Measurements from ENCODE around the gene IRF1.

Gene IRF1

DNA sequence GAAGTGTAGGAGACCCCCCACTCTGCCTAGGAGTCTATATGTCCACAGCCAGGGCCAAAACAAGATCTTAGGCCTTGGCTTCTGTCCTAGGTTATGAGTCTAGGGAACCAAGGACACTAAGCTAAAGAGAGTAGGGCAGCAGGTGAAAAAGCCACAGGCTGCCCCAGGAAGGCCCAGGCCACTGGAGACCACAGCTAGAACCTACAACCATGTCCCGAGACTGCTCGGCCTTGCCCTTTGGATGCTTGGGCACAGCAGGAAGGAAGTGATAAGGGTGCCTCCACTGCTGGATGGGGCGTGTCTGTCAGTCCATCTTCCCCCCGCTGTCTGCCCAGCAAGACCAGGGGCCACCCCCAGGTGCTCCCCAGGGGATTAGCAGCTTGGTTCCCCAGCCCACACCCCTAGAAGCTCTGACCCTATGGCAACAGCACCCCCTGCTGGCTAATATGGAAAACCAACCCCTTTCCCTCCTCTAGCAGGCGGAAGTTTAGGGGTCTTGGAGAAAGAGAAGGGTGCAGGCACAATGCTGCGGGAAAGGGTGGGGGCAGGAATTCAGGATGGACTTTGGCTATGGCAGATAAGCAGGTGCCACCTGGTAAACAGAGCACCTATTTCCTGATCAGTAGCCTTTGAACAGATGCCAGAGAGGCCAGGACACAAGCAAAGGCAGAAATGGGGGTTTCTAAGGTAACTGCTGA lies 10.5 kb upstream of the IRF1 start:
- DNase-seq, result peak; percentile 35 to 63

DNA sequence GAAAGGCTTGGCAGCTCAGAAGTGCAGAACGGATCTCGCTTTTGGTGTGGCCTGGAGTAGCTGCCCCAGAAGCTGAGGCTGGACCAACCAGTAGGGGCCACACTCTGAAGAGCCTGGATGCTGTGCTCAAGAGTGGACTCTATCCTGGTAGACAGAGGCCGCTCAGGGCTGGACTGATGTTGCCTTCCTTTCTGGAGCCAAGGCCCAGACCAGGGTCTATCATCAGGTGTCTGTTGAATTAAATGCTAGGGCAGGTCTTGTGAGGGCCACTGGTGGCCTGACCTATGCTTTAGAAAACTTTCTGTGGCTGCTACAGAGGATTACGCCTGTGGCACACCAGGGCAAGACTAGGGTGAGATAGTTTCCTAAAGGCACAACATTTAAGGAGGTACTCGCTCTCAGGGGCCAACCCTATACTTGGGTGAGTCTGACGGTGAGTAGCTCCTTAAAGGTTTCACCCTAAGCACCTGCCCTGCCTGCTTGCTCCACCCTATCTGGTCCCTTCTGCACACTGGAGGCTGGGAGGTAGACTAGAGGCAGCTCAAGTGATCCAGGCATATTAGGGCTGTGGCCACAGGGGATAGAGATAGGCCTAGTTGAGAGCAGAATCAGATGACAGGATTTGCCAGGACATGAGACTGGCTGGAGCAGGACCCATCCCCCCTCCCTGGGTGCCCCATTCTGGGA lies 9.8 kb upstream of the IRF1 start:
- no peak for DNase-seq

DNA sequence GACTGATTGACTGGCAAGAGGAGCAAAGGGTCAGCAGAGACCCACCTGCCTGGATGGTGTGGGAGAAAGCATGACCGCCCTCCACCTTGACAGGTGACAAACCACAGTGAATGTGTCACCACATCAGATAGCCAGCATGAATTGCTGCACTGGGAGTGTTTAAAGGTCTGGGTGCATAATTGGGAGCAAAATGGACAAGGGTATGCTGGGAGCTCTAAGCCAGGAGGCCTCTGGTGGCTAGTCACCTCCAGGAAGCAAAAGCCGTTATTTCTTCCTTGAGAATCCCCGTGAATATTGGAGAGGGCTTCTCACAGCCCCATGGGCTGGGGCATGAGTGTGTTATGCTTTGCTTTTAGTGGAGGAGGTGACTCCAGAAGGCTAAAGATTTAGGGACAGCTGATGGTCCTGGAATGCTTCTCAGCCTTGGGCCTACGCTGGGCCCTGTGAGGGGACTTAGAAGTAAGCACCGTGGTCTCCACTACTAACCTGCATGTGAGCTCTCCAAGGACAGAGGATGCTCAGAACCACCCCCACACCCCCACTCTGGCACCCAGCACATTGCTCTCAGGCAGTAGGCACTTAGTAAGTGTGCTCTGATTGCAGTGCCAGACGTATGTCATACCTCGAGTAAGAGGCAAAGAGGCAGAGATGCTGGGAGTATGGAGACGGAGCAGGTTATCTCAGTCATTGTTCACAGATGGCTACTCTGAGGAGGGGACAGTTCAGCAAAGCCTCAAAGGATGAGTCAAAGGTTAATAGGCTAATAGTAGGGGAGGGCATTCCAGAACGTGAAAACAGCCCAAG lies 9.1 kb upstream of the IRF1 start:
- DNase-seq, result no peak

DNA sequence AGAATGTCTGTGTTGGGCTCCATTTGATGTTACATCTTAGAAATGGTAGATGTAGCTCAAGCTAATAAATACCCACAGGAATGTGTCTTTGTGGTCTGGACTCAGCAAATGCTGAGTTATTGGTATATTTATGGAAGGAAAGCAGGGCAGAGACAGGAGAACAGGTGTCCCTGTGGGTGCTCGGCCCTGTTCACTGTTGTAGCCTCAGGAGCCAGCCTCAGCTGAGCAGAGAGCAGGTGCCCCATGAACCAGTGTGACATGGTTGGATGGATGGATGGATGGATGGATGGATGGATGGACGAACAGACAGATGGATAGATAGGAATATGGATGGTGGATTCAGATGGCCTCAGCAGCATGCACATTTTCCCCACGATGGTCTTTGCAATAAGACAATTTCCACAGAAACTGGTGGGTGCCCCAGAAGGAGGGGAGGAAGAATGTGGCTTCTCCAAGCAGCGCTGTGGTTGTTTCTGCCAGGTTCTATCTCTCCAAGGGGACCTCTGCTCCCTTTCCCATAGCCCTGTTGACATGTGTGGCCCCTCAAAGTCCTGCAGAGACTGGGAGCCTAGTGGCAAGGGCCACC lies 8.2 kb upstream of the IRF1 start:
- no peak for DNase-seq

DNA sequence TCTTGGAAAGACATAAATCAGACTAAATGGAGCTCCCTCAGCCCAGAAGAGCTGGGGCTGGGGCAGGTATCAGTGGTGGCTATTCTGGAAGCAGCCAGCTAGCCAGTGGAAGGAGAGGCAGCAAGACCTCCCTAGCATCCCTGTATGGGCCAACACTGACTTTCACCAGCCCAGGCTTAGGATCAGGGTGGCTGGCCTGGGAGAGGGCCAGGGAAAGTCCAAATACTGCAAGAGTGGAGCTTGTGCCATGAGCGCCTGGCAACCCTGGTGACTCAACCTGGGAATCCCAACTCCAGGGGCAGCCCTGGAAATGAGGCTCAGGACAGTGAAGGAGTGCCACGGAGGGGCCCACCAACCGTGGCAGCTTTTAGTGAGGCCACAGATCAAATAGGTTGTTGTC lies 7.6 kb upstream of the IRF1 start:
- no peak for DNase-seq

DNA sequence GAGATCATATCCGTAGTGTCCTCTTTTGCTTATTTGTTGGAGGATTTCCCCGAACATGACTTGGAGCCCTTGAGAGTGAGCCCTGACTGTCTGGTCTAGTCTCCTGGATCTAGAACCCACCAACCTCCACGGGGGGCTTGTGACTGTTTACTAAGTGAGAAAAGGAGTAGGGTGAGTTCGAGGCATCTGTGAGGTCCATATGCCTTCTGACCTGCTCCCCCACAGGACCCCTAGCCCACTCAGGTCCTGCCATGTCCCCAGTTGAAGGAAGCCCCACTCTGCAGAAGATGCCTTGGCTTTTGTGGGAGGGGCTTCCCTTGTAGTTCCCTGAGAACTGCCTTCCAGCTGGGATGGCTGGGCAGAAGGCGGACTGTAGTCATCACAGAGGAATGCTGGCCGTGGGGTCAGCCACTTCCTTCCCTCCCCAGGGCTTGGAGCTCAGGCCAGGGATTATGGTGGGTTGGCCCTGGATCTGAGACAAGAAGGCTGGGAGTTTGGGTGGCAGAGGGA lies 7.0 kb upstream of the IRF1 start:
- no peak for DNase-seq

DNA sequence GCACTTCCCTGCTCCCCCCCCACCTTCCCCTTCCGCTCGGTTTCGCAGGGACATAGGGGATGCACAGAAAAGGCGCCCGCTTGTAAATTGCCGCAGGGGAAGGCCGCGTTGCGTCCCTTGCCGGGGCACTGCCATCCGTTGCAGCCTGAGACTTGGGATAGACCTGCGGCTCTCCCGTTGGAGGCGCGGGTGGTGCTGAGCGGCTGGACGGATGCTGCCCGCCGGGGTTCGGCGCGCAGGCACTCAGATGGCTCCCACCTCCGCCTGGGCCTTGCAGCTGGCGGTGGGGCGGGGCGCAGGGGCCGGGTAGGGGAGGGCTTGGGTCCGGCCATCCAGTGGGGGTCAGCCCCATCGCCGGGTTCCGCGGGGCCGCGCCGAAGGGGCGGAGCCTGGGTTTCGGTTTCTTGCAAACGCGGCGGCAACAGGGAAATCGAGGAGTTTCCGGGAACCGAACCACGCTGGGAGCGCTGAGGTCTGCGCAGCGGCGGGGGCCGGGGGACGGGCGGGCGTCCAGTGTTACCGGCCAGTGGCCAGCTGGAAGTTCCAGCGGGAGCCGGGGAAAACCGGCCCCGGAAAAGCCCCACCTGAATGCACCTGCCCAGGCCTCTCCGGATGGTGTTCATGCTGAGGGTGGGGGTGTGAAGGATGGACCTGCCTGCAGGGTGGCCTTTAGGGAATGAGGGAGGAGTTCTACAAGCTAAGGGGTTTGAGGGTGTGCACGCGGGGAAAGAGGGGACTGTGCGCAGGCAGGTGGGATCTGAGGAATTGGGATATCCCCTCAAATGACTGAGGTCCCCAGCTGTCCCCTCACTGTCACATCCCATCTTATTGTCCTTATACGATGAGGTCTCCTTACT lies 6.3 kb upstream of the IRF1 start:
- no peak for DNase-seq

DNA sequence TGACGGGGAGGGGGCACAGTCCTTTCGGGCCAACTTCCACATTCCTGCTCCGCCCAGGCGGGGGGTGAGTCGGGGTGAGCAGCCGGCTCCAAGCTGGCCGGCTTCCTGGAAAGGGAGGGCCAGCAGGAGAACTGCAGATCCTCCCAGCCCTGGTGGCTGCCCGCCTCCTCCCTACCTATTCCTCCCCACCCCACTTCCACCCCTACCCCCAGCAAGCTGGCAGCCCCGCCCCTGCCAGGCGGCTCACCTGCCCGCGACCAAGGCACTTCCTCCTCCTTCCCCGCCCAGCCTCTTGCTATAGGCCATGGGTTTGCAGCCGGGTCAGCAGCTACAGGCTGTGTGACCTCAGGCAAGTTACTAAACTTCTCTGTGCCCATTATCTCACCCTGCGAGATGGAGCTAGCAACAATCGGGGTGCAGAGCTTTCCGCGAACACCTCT lies 5.6 kb upstream of the IRF1 start:
- DNase-seq, result no peak

DNA sequence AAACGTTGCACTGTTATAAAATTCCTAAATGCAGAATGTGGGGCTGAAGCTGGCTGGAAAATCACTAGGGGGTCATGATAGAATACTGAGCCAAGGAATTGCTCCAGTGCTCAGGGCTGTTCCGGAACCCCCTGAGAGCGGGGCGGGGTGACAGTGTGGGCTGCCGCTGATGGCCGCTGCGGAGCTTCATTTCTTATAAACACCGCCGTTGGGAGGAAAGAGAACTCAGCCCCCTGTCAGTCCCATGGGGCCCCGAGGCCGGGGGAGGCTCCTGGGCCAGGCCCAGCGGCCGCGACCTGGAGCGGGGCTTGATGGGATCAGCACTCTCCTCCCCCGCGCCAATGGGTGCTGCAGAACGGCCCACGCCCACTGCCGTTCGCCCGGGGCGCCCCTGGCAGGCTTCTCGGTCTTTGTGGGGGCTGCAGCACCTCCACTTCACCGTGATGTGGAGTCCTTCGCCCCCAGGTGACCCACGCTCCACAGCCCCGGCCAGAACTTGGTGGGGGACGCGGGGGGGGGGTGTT lies 5.2 kb upstream of the IRF1 start:
- DNase-seq, result peak in 1 of 2 experiments; percentile 36

DNA sequence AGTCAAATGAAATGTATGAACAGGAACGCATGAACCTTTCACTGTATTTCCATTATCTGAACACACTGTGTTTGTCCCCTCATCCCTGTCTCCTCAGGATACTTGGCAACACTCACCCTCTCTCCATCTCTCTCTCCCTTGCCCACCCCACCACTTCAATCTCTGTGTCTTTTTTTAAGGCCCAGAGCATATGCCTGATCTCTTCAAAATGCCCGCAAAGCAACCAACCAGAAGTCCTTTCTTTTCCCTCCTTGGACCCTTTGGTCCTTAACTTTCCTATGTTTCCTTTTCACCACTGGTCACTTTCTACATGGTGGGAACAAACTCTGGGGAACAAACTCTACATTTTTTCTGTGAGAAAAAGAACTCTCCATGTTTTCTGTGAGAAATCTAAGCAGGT lies 3.2 kb upstream of the IRF1 start:
- no peak for DNase-seq

DNA sequence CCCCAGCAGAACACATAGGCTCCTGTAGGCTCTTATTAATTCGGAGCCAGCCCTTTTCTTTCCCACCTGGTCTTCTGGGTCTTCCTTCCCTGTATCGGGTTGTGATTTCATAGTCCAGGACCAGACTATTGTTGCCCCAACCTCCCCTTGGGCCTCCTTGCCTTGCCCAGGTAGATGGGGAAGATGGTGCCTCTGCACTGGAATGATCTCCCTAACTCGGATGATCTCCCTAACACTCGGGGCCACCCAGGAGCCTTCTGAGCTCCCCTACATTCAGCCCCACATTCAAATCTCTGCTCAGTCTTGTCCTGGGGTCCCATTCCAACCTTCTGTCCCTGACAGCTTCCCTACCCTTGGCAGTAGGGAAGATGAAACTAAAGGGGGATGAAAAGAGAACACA lies 2.7 kb upstream of the IRF1 start:
- no peak for DNase-seq

DNA sequence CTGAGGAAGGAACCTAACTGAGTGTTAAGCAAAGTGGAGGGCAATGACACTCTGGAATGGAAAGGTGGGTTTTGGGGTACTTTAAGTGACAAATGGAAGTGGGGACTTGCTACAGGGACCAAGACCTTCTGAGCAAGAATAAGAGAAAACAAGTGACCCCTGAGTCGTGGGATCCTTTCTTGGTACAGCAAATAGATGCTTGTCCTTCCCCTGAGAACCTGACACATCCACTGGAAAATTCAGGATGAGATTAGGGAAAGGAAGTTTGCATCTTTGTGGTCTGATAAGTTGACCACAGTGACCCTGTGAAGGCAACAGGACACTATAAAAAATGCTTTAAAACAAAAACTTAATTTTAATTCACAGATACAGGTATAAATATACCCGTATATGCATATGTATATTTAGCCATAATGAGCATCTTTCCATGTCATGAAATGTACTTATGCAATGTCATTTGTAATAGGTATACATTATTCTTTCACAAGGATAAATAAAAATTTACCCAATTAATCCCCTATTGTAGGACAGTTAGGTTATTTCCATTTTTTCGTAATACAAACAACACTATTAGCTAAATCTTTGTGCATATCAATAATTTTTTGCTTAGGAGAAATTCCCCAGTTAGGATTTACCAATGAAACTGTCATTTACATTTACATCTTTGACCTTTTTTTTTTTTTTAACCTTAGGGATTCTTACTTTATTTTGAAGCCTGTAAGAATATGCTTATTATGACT lies 2.0 kb upstream of the IRF1 start:
- DNase-seq, result no peak

DNA sequence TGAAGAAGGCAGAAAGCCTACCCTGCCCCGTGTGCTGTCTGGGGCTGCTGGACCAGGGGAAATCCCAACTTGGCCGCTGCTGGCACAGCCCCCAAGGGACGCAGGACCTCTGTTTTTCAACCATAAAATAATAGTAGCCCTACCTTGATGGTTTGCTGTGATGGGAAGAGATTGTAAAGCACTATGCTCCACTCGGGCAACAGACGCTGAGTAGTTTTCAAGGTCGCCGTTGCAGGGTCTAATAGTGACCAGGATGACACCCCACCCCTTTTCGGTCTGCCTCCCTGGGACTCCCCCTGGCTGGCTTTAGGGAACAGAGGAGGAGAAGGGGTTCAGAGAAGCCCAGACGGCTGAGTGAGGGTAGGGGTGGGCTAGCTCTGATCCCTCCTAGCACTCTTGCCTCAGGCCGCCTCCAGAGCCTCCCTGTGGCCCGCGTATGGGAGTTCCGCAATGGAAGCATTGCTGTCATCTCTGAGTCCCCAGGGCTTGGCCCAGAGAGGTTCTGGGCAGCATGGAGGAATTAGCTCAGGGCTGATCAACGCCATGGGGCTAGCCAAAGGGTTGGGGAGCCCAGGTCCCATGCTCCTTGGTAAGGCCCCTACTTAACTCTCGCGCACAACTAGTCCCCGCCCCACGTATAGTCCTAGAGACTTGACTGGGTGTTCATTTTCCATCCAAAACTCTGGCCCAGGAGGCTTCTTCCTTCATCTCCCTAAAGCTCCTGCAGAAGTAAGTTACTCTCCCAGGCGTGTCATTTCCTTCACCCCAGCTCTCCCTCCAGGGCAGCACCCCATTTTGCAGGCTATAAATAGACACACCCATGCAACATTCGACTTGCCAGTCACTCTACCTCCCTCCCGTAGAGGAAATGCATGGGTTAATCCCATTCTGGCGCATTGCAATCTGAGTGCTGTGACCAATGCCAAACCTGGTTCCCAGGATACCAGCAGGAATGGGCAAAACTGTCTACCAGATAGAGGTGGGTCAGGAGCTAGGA lies 1.1 kb upstream of the IRF1 start:
- no peak for DNase-seq

DNA sequence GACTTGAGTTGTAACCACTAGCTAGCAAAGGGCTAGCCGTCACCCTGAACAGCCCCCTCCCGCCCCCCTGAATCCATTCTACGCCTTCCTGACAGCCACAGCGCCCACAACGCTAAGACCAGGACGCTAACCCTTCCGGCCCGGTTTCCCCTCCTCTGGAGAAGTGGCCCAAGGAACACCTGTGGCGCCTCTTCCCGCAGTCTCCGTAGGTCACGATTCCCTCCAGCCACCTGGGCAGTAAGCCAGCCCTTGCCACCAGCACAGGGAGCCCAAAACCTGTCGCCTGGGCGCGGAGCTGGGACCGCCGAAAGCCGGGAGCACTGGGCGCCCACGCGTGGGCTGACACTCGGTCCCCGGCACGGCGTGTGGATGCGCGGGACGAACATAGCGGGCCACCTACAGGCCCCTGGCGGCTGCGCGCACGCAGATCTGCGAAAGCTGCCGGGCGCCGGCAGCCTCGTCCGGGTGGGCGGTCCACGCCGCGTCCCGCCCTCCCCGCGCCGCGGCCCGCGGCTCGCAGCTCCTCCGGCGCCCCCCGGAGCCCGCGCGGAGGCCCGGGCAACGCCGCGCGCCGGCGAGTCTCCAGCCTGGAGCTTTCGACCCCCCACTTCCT lies 596 bp downstream of the IRF1 start:
- DNase-seq, result no peak

DNA sequence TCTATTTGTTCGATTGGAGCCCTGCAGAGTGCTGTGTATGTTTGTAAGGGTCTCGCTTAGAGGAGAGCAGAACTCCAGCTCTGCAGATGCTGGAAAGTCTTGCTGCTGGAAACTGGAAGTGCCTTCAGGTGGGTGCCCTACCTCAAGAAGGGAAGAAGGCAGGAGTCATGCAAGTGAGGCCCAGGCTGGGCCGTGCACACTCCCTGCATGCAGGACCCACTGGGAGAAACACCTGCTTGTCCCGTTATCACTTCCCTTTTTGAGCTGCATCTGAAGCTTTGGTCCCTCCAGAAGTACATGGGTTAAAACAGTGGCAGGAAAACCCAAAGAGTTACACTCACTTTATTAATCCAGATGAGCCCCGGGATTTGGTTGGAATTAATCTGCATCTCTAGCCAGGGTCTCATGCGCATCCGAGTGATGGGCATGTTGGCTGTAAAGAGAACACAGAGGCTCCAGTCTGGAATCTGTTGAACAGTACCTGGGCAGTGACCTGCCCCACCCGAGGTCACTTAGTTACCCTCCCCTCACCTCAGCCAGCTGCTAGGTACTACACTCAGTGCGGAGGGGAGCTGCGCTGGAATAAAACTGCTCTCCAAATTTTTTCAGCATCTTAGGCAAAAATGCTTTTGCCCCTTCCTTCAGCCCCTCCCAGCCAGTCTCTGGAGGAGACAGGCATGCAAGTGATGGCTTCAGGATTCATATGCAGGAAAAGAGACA lies 1.4 kb downstream of the IRF1 start:
- DNase-seq, result no peak

DNA sequence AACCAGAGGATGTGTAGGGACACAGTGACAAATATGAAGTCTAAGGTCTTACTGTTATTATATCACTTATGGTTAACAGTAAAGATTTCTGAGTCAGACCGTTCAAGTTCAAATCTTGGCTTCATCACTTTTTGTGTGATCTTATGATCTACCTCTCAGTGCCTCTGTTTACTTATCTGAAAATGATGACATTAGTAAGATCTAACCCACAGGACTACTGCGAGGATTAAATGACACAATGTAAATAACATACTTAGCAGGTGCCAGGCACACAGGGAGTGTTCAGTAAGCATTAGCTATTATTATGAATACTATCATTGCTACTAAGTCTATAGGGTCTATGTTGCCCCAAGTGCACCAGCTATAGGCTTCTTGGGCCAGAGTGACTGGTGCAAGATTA lies 2.0 kb downstream of the IRF1 start:
- no peak for DNase-seq

DNA sequence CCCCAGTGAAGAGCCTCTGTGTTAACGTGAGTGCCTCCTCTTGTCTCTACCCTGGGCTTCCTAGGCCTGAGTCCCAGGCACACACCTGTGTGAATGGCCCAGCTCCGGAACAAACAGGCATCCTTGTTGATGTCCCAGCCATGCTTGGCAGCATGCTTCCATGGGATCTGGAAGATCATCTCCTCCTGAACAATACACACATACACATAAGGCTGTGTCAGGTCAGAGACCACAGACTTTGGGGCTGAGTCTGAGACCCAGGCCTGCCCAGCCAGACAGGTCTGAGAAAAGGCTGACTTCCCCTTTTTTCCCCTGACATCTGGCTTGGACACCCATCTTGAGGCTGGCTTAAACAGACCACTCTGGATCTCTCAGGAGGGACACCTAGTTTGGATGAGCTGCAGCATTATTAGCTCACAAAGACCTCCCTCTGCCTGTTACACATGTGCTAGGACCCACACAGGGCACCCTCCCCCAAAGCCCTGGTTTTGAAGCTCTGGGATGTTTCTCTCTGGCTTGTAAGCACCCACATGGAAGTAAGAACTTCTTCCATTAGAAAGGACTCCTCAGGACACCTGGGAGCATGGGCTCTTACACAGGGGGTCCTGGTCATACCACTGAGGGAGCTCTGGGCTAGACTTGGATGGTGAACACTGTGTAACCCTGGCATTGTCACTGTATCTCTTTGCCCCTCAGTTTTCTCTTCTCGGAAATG lies 2.6 kb downstream of the IRF1 start:
- no peak for DNase-seq

DNA sequence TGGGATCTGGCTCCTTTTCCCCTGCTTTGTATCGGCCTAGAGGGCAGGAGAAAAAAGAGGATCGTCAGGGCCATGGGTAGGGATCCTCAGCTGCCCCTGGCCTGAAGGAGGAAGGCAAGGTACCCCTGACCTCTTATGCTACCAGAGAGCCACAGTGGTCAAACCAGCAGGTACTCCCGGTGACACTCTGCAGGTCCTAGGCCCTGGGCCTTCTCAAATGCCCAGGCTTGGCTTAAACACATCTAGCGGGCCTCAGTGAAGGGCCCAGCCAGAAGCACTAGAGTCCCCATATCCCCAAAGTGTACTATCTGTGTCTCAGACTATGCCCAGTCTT lies 3.5 kb downstream of the IRF1 start:
- no peak for DNase-seq
